Smooth muscle cell (in vitro differentiated cells): ENCODE results near the gene PACSIN1. TPM values are rescaled to one million over a fixed set of nuclear protein-coding genes. Genes with fewer than 3 reads are reported as not detected.

Experiments
- DNase-seq: peaks from one replicate; lab custom pipeline; 2025; ENCODE audit not compliant: unreplicated experiment; lab: John Stamatoyannopoulos, UW
- H2AFZ ChIP-seq: fragments of 200-600 bp; sonication (generic); 2 replicates; pipeline ENCODE4 v1.6.0; 2016; ENCODE audit warnings: antibody characterized with exemption, low read depth, mild to moderate bottlenecking
- H3F3A ChIP-seq: fragments of 200-600 bp; sonication (generic); 2 replicates; pipeline ENCODE4 v1.6.0; 2017; ENCODE audit warnings: antibody characterized with exemption, low read depth
- H3K27ac ChIP-seq: fragments of 200-600 bp; sonication (generic); 2 replicates; pipeline ENCODE4 v1.5.1; 2016; ENCODE audit warnings: low read depth, mild to moderate bottlenecking
- H3K27me3 ChIP-seq: fragments of 200-600 bp; sonication (generic); 2 replicates; pipeline ENCODE4 v1.6.1; 2016; ENCODE audit warnings: low read depth, mild to moderate bottlenecking
- H3K36me3 ChIP-seq: fragments of 200-600 bp; sonication (generic); 2 replicates; pipeline ENCODE4 v1.5.1; 2016; ENCODE audit warnings: low read depth
- H3K4me1 ChIP-seq: fragments of 200-600 bp; sonication (generic); 2 replicates; pipeline ENCODE4 v1.5.1; 2016; ENCODE audit warnings: low read depth
- H3K4me2 ChIP-seq: fragments of 200-600 bp; sonication (generic); 2 replicates; pipeline ENCODE4 v1.6.0; 2016; ENCODE audit warnings: mild to moderate bottlenecking
- H3K4me3 ChIP-seq: fragments of 200-600 bp; sonication (generic); 2 replicates; pipeline ENCODE4 v1.5.1; 2016; ENCODE audit warnings: mild to moderate bottlenecking
- H3K79me2 ChIP-seq: fragments of 200-600 bp; sonication (generic); 2 replicates; pipeline ENCODE4 v1.6.0; 2016; ENCODE audit warnings: low read depth, mild to moderate bottlenecking
- H3K9ac ChIP-seq: fragments of 200-600 bp; sonication (generic); 2 replicates; pipeline ENCODE4 v1.6.0; 2016; ENCODE audit warnings: low read depth
- H3K9me3 ChIP-seq: fragments of 200-600 bp; sonication (generic); replicated peaks from 2 replicates; pipeline ENCODE4 v1.5.1; 2016; ENCODE audit warnings: low read depth
- H4K20me1 ChIP-seq: fragments of 200-600 bp; sonication (generic); 2 replicates; pipeline ENCODE4 v1.6.0; 2016; ENCODE audit warnings: low read depth
- CTCF ChIP-seq: fragments of 200-600 bp; sonication (generic); IDR thresholded peaks from 2 replicates; pipeline ENCODE4 v1.5.1; 2017; ENCODE audit warnings: borderline replicate concordance, mild to moderate bottlenecking, antibody characterized with exemption; ENCODE audit not compliant: insufficient read depth, poor library complexity, severe bottlenecking
- WGBS: methylation state at CpG from one replicate; pipeline ENCODE4 v1.1.7; 2016; ENCODE audit warnings: low lambda C conversion rate; 5-methylcytosine and 5-hydroxymethylcytosine counted together
- polyA plus RNA-seq: library from polyadenylated mRNA; unstranded; fragments of >200 nt; fragmentation: Nextera tagmentation; extraction: Ambion mirVana; gene quantifications from 2 replicates; pipeline ENCODE4 v1.2.1, GENCODE V29; 2016
- total RNA-seq: library from RNA; depleted of rRNA; stranded (reverse); fragments of >200 nt; gene quantifications from 2 replicates; pipeline ENCODE4 v1.2.3, GENCODE V29; 2014

Gene PACSIN1
- total and polyA plus RNA-seq, 2 experiments from 2014 or later, result not detected

- H4K20me1 ChIP-seq, result peaks cover 43% of the 10 kb centered on the region
- H3K4me2 ChIP-seq, result peak within 1 kb of the TSS; percentile 93
- H3K27me3 ChIP-seq, result no peaks in the 10 kb centered on the region
- H3K9me3 ChIP-seq, result no peaks in the 10 kb centered on the region
- H3K27ac ChIP-seq, result peak within 1 kb of the TSS; percentile 88
- DNase-seq, result peak; percentile 80
- H3F3A ChIP-seq, result peaks cover 4% of the 10 kb centered on the region
- peak within 1 kb of the TSS; percentile 93 for H3K4me3 ChIP-seq
- H3K9ac ChIP-seq, result peak within 1 kb of the TSS; percentile 98
- 2% methylated on average over 58 of the region's 58 CpGs for WGBS
- TF ChIP-seq CTCF, result no peak
- H3K79me2 ChIP-seq, result peaks cover 37% of the 10 kb centered on the region
- peaks cover 14% of the 10 kb centered on the region for H3K4me1 ChIP-seq
- peaks cover 10% of the 10 kb centered on the region for H3K36me3 ChIP-seq
- H2AFZ ChIP-seq, result peak within 1 kb of the TSS; percentile 71
Measured at GRCh38 chr6:34425498-34426410, 40.1 kb upstream of the PACSIN1 start, which contains the start of gene RPS10. Gene RPS10 (minus strand): TSS chr6:34426069. CDS start chr6:34425221, 848 bp downstream.

- no peaks in the 10 kb centered on the region for H3K79me2 ChIP-seq
- H3K4me3 ChIP-seq, result no peak overlapping the region
- no peak for DNase-seq
- no peaks in the 10 kb centered on the region for H4K20me1 ChIP-seq
- no peak for TF ChIP-seq CTCF
- no peaks in the 10 kb centered on the region for H3F3A ChIP-seq
- no peak overlapping the region for H2AFZ ChIP-seq
- H3K36me3 ChIP-seq, result no peaks in the 10 kb centered on the region
- H3K9ac ChIP-seq, result no peak overlapping the region
- H3K9me3 ChIP-seq, result no peaks in the 10 kb centered on the region
- 76% methylated on average over 5 of the region's 5 CpGs for WGBS
- H3K4me1 ChIP-seq, result no peaks in the 10 kb centered on the region
- H3K4me2 ChIP-seq, result no peak overlapping the region
- H3K27me3 ChIP-seq, result no peaks in the 10 kb centered on the region
- H3K27ac ChIP-seq, result no peak overlapping the region
Measured at GRCh38 chr6:34435916-34436315, 30.0 kb upstream of the PACSIN1 start.

GRCh38 chr6:34436803-34437643 lies 28.9 kb upstream of the PACSIN1 start:
- H3K79me2 ChIP-seq, result no peaks in the 10 kb centered on the region
- H3K4me3 ChIP-seq, result no peak overlapping the region
- H3K27me3 ChIP-seq, result no peaks in the 10 kb centered on the region
- no peaks in the 10 kb centered on the region for H3K4me1 ChIP-seq
- no peaks in the 10 kb centered on the region for H3K36me3 ChIP-seq
- H3K27ac ChIP-seq, result no peak overlapping the region
- 94% methylated on average over 34 of the region's 38 CpGs for WGBS
- H2AFZ ChIP-seq, result no peak overlapping the region
- no peak for TF ChIP-seq CTCF
- no peaks in the 10 kb centered on the region for H3K9me3 ChIP-seq
- no peak for DNase-seq
- no peak overlapping the region for H3K4me2 ChIP-seq
- no peaks in the 10 kb centered on the region for H4K20me1 ChIP-seq
- no peaks in the 10 kb centered on the region for H3F3A ChIP-seq
- H3K9ac ChIP-seq, result no peak overlapping the region
